Neural cell (in vitro differentiated cells): ENCODE results near the gene ARHGEF39. TPM values are rescaled to one million over a fixed set of nuclear protein-coding genes. Genes with fewer than 3 reads are reported as not detected.

ENCODE experiments used
- H2AFZ ChIP-seq: fragments of 200-600, 300-800 bp; sonication (generic), shearing (Covaris generic); 2 replicates; pipeline ENCODE4 v1.6.0; 2014; ENCODE audit warnings: low read depth, mild to moderate bottlenecking, antibody characterized with exemption, low read length, moderate library complexity
- H3F3A ChIP-seq: fragments of 200-600 bp; shearing (Covaris generic); 2 replicates; pipeline ENCODE4 v1.6.1; 2016; ENCODE audit warnings: mild to moderate bottlenecking, moderate library complexity, mixed read lengths, antibody characterized with exemption, low read length; ENCODE audit not compliant: insufficient read depth, poor library complexity, severe bottlenecking
- H3K27ac ChIP-seq: fragments of 200-600, 300-800 bp; sonication (generic), shearing (Covaris generic); 2 replicates; pipeline ENCODE4 v1.5.1; 2014; ENCODE audit warnings: mild to moderate bottlenecking, low read length, moderate library complexity
- H3K27me3 ChIP-seq: fragments of 300-800, 200-600 bp; sonication (generic), shearing (Covaris generic); 2 replicates; pipeline ENCODE4 v1.6.0; 2014; ENCODE audit warnings: mild to moderate bottlenecking, low read depth, low read length, moderate library complexity; ENCODE audit not compliant: insufficient read depth
- H3K36me3 ChIP-seq: fragments of 300-800, 200-600 bp; sonication (generic), shearing (Covaris generic); 2 replicates; pipeline ENCODE4 v1.5.1; 2014; ENCODE audit warnings: mild to moderate bottlenecking, antibody characterized with exemption, low read length, moderate library complexity; ENCODE audit not compliant: insufficient read depth
- H3K4me2 ChIP-seq: fragments of 300-800, 200-600 bp; sonication (generic), shearing (Covaris generic); 2 replicates; pipeline ENCODE4 v1.6.0; 2014; ENCODE audit warnings: mild to moderate bottlenecking, low read length
- H3K4me3 ChIP-seq: fragments of 300-800, 200-600 bp; sonication (generic), shearing (Covaris generic); 2 replicates; pipeline ENCODE4 v1.5.1; 2014; ENCODE audit warnings: mild to moderate bottlenecking, low read length, moderate library complexity
- H3K79me2 ChIP-seq: fragments of 200-600 bp; shearing (Covaris generic); replicated peaks from 2 replicates; pipeline ENCODE4 v1.6.0; 2014; ENCODE audit warnings: mild to moderate bottlenecking, low read length, moderate library complexity; ENCODE audit not compliant: insufficient read depth
- H3K9ac ChIP-seq: fragments of 300-800, 200-600 bp; sonication (generic), shearing (Covaris generic); 2 replicates; pipeline ENCODE4 v1.6.1; 2016; ENCODE audit warnings: mild to moderate bottlenecking, low read length, mixed read lengths
- H3K9me2 ChIP-seq: fragments of 200-600 bp; shearing (Covaris generic); 2 replicates; pipeline ENCODE4 v1.6.1; 2016; ENCODE audit warnings: mild to moderate bottlenecking, low read length, mixed read lengths; ENCODE audit not compliant: insufficient read depth
- H3K9me3 ChIP-seq: fragments of 200-600, 300-800 bp; sonication (generic), shearing (Covaris generic); 2 replicates; pipeline ENCODE4 v1.6.1; 2016; ENCODE audit warnings: mild to moderate bottlenecking, mixed run types, low read length, moderate library complexity, mixed read lengths
- H4K20me1 ChIP-seq: fragments of 200-600 bp; shearing (Covaris generic); 2 replicates; pipeline ENCODE4 v1.6.1; 2016; ENCODE audit warnings: mild to moderate bottlenecking, mixed run types; ENCODE audit not compliant: insufficient read depth
- CTCF ChIP-seq: fragments of 450-650 bp; IDR thresholded peaks from 2 replicates; pipeline ENCODE4 v1.5.1; 2014; ENCODE audit warnings: antibody characterized with exemption, mild to moderate bottlenecking, moderate library complexity; ENCODE audit not compliant: poor library complexity, severe bottlenecking
- EP300 ChIP-seq: fragments of 450-650 bp; conservative IDR thresholded peaks from 2 replicates; pipeline ENCODE4 v1.6.1; 2014; ENCODE audit warnings: antibody characterized with exemption, mild to moderate bottlenecking, moderate library complexity; ENCODE audit not compliant: poor library complexity, severe bottlenecking
- EZH2 ChIP-seq: fragments of 200-600, 300-800 bp; shearing (Covaris generic), sonication (generic); IDR thresholded peaks from 2 replicates; pipeline ENCODE4 v1.6.1; 2014; ENCODE audit warnings: antibody characterized with exemption, low read length, borderline replicate concordance, mild to moderate bottlenecking; ENCODE audit not compliant: insufficient read depth, poor library complexity, severe bottlenecking
- MXI1 ChIP-seq: fragments of 450-650 bp; conservative IDR thresholded peaks from 2 replicates; pipeline ENCODE4 v1.6.1; 2014; ENCODE audit warnings: antibody characterized with exemption, mild to moderate bottlenecking; ENCODE audit not compliant: poor library complexity, severe bottlenecking
- POLR2AphosphoS5 ChIP-seq: IDR thresholded peaks from 2 replicates; pipeline ENCODE4 v1.6.1; 2012
- RAD21 ChIP-seq: fragments of 450-650 bp; conservative IDR thresholded peaks from 2 replicates; pipeline ENCODE4 v1.6.1; 2014; ENCODE audit warnings: antibody characterized with exemption, mild to moderate bottlenecking, moderate library complexity
- REST ChIP-seq: IDR thresholded peaks from 2 replicates; pipeline ENCODE4 v1.6.1; 2012; ENCODE audit warnings: borderline replicate concordance
- SMC3 ChIP-seq: fragments of 450-650 bp; conservative IDR thresholded peaks from 2 replicates; pipeline ENCODE4 v1.6.1; 2014; ENCODE audit warnings: antibody characterized with exemption, mild to moderate bottlenecking, moderate library complexity; ENCODE audit not compliant: poor library complexity
- TAF1 ChIP-seq: IDR thresholded peaks from 2 replicates; pipeline ENCODE4 v1.6.1; 2012; ENCODE audit warnings: low read depth
- polyA plus RNA-seq: library from polyadenylated mRNA; depleted of rRNA; stranded (reverse); fragments of >200 nt; gene quantifications from 2 replicates; pipeline ENCODE4 v1.2.3, GENCODE V29; 2014

The ARHGEF39 gene
- polyA plus RNA-seq, 1 donor from 2014 or later = 0.51 TPM

- no peak overlapping the region for H3K9ac ChIP-seq
- H3K79me2 ChIP-seq = no peaks in the 10 kb centered on the region
- no peaks in the 10 kb centered on the region for H3K36me3 ChIP-seq
- no peak overlapping the region for H3K27ac ChIP-seq
- no peaks in the 10 kb centered on the region for H3K9me2 ChIP-seq
- H3K9me3 ChIP-seq = no peaks in the 10 kb centered on the region
- H3F3A ChIP-seq = no peaks in the 10 kb centered on the region
- no peak overlapping the region for H3K4me2 ChIP-seq
- no peaks in the 10 kb centered on the region for H3K27me3 ChIP-seq
- H4K20me1 ChIP-seq = no peaks in the 10 kb centered on the region
- H2AFZ ChIP-seq = no peak overlapping the region
- H3K4me3 ChIP-seq = no peak overlapping the region
- TF ChIP-seq MXI1 (no peak), POLR2AphosphoS5 (no peak), EP300 (no peak), RAD21 (no peak), SMC3 (no peak), EZH2 (no peak), TAF1 (no peak), CTCF (no peak), REST (no peak)
Observed at GRCh38 chr9:35649431-35650340, 15.3 kb downstream of the ARHGEF39 start.

DNA sequence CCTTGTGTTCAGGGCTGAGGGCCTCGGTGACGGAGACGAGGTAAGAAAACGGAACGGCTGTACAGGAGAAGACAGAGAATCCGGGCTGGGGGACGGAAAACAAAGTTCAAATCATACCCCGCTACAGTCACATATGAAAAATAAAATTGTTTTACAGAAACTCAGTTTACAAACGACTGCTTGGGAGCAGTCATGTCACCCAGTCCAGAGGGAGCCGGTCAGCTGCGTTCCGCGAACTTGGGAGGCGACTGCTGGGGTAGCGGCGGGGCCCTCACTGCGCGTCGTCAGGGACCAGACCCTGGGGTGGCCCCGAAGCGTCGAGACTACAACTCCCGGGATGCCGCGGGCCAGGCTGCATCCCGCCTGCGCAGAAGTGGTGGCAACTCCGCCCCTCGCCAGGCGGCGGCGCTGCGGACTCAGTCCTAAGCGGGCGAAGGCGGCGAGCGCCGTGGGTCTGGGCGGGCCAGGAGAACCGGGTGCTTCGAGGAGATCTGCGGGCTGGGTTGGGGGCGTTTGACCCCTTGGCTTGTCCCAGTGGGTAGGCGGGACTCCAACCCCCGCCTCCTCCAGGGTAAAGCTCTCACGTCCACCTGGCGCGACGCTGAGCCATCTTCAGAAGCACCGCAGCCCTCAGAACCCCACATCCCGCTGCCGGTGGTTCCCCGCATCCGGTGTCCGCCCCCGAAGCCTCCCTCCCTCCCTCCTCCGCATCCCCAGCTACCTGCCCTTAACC is 18.3 kb downstream of the ARHGEF39 start:
- H3K27ac ChIP-seq = peak overlapping the region; percentile 51
- peak overlapping the region; percentile 74 for H3K9ac ChIP-seq
- H2AFZ ChIP-seq = peak overlapping the region; percentile 85
- peak overlapping the region; percentile 76 for H3K4me2 ChIP-seq
- no peaks in the 10 kb centered on the region for H3K36me3 ChIP-seq
- no peaks in the 10 kb centered on the region for H3K9me2 ChIP-seq
- TF ChIP-seq CTCF (peak; percentile 99), RAD21 (peak; percentile 79), EP300 (peak; percentile 16), EZH2 (no peak), MXI1 (peak; percentile 58), SMC3 (peak; percentile 76), REST (peak; percentile 56), POLR2AphosphoS5 (peak; percentile 93), TAF1 (peak; percentile 79)
- no peaks in the 10 kb centered on the region for H3F3A ChIP-seq
- H3K27me3 ChIP-seq = no peaks in the 10 kb centered on the region
- peak overlapping the region; percentile 75 for H3K4me3 ChIP-seq
- no peaks in the 10 kb centered on the region for H3K9me3 ChIP-seq
- H3K79me2 ChIP-seq = no peaks in the 10 kb centered on the region
- no peaks in the 10 kb centered on the region for H4K20me1 ChIP-seq
